Measurements from ENCODE around the gene RPH3AL.
"Not testable (repeated sequence)": the region's sequence is repeated elsewhere in the genome, so short reads cannot be mapped to it uniquely, and the experiment has no call there.

RPH3AL gene

GRCh38 chr17:171871-172270 is 180.7 kb downstream of the RPH3AL start:
- DNase-seq: no peak

DNA sequence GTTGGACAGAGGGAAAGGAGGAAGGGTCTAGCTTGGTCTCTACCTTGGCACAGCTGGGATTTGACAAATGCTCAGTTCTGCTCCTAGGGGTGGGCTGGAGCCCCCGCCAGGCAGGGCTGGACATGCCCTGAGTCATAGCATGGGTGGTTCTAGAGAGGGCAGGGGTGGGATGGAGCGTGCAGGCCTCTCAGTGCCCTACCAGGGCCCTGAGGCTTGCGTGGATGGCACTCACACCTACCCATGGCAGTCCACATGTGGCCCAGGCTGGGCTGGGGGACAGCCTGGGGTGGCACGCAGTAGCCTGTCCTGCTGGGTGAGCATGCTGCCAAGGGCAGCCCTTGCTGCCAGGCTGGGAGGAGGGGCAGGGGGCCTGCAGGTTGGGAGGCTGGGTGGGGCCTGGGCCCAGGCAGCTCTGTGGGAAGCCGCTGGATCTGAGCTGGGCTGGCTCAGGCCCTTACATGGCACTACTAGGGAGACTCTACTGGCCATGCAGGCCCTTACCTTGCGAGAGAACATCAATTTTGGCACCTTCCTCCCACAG is 182.4 kb downstream of the RPH3AL start:
- no peak for DNase-seq

- not testable (repeated sequence) for DNase-seq
Observed at GRCh38 chr17:168614-169013, 184.0 kb downstream of the RPH3AL start.

- no peak for DNase-seq
Observed at GRCh38 chr17:165939-166338, 186.7 kb downstream of the RPH3AL start.

DNA sequence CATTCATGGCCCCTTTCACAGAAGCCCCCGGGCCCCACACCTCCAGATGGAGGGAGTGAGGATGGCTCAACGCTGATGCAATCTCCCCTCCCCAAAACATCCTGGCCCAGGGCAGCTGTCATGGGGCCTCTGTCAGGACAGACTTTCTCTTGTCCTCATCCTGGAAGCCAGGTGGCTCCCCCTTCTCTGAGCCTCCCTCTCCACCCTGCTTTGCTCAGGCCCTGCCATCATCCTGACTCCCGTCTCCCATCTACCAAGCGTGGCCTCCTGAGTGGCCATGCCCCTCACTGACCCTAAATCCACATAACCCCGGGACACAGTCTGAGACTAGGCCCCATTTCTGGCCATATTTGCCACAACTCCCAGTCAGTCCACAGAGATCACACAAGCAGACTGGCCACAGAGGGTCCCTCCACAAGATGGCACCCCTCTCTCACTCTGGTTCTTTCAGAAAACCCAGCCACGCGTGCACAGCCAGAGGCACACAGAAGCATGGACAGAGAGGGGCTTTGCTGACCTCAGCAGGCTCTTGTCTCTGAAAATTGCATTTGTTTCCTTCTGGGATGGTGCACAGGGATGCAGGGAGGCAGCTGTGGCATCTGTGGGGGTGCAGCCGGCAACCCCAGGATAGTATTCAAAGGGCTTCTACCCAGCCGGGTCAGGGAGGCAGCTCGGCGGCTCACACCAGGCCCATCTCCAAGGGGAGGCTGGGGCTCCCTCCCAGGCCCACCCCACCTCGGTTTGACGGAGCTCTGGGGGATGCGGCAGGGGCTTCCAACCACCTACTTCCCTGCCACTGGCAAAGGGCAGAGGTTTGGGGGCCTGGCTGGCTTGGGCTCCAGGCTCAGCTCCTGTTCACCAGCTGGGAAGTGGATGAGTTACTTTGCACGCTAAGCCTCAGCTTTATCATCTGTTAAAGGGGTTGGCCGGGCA is 188.0 kb downstream of the RPH3AL start:
- DNase-seq: peak; percentile 44

- no peak for DNase-seq
Observed at GRCh38 chr17:163514-164098, 189.0 kb downstream of the RPH3AL start.

- no peak for DNase-seq
Observed at GRCh38 chr17:162689-163088, 189.9 kb downstream of the RPH3AL start.

Measured in NCI-H1694 (cell line).